Mucosa of rectum (tissue), 2 donors: ENCODE measurements around the gene NPHP1.
"Not testable (repeated sequence)": the region's sequence is repeated elsewhere in the genome, so short reads cannot be mapped to it uniquely, and the experiment has no call there.

Experiments used
- H3K27ac ChIP-seq, 2 donors: one replicate each; pipeline ENCODE4 v1.7.0; 2013; ENCODE audit warnings: inconsistent platforms in 2 of 2, low read depth in 2 of 2, low read length in 2 of 2
- H3K27me3 ChIP-seq, 2 donors: one replicate each; pipeline ENCODE4 v1.7.0; 2013; ENCODE audit warnings: low read length in 2 of 2; ENCODE audit not compliant: control insufficient read depth in 2 of 2, insufficient read depth in 2 of 2
- H3K36me3 ChIP-seq, 2 donors: one replicate each; pipeline ENCODE4 v1.7.0; 2013; ENCODE audit warnings: low read length in 2 of 2; ENCODE audit not compliant: control insufficient read depth in 2 of 2, insufficient read depth in 2 of 2
- H3K4me1 ChIP-seq, 2 donors: one replicate each; pipeline ENCODE4 v1.7.0; 2013; ENCODE audit warnings: low read length in 2 of 2, mild to moderate bottlenecking in 1 of 2; ENCODE audit not compliant: control insufficient read depth in 2 of 2, insufficient read depth in 2 of 2
- H3K4me3 ChIP-seq, 2 donors: one replicate each; pipeline ENCODE4 v1.7.0; 2013; ENCODE audit warnings: low read length in 2 of 2
- H3K9ac ChIP-seq, 2 donors: one replicate each; pipeline ENCODE4 v1.7.0; 2013; ENCODE audit warnings: low read length in 2 of 2, low read depth in 1 of 2, mild to moderate bottlenecking in 1 of 2
- H3K9me3 ChIP-seq, 2 donors: one replicate each; pipeline ENCODE4 v1.7.0; 2013; ENCODE audit warnings: low read length in 2 of 2; ENCODE audit not compliant: control insufficient read depth in 2 of 2
- donor health status: healthy.
- donor health status: Normal muscosa, but diverticular disease.

NPHP1 gene

GRCh38 chr2:110204408-110205385, at the start of gene NPHP1:
Gene NPHP1, minus strand, starts transcription at chr2:110205013. Its CDS starts 45 bp downstream, at chr2:110204968.
- Histone ChIP-seq H3K4me1 (peaks cover 8 to 10% of the 10 kb centered on the region in 2 donors), H3K27me3 (no peaks in the 10 kb centered on the region), H3K4me3 (peak within 1 kb of the TSS; percentile 77 to 87), H3K36me3 (peaks cover 0 to under 1% of the 10 kb centered on the region in 2 donors), H3K27ac (no peak within 1 kb of the TSS), H3K9ac (peak within 1 kb of the TSS; percentile 45 to 61), H3K9me3 (no peaks in the 10 kb centered on the region)

GRCh38 chr2:110248081-110248795, 43.4 kb upstream of the NPHP1 start:
- not testable (repeated sequence) for H3K27ac ChIP-seq, H3K36me3 ChIP-seq, H3K27me3 ChIP-seq, H3K4me3 ChIP-seq, H3K9ac ChIP-seq, H3K9me3 ChIP-seq, H3K4me1 ChIP-seq

- H3K9ac ChIP-seq, H3K27me3 ChIP-seq, H3K9me3 ChIP-seq, H3K4me3 ChIP-seq, H3K27ac ChIP-seq, H3K4me1 ChIP-seq, H3K36me3 ChIP-seq: not testable (repeated sequence)
Measured at GRCh38 chr2:110245488-110246435, 40.9 kb upstream of the NPHP1 start.

- H3K4me1 ChIP-seq, H3K9ac ChIP-seq, H3K4me3 ChIP-seq, H3K9me3 ChIP-seq, H3K27ac ChIP-seq, H3K27me3 ChIP-seq, H3K36me3 ChIP-seq: not testable (repeated sequence)
Measured at GRCh38 chr2:110243283-110243682, 38.5 kb upstream of the NPHP1 start.

- not testable (repeated sequence) for H3K27me3 ChIP-seq, H3K27ac ChIP-seq, H3K4me1 ChIP-seq, H3K4me3 ChIP-seq, H3K9ac ChIP-seq, H3K36me3 ChIP-seq, H3K9me3 ChIP-seq
Measured at GRCh38 chr2:110234514-110234913, 29.7 kb upstream of the NPHP1 start.

- not testable (repeated sequence) for H3K27ac ChIP-seq, H3K9ac ChIP-seq, H3K36me3 ChIP-seq, H3K9me3 ChIP-seq, H3K4me1 ChIP-seq, H3K4me3 ChIP-seq, H3K27me3 ChIP-seq
Measured at GRCh38 chr2:110229886-110230285, 25.1 kb upstream of the NPHP1 start.

GRCh38 chr2:110222626-110223025, 17.8 kb upstream of the NPHP1 start:
- not testable (repeated sequence) for H3K27me3 ChIP-seq, H3K27ac ChIP-seq, H3K36me3 ChIP-seq, H3K9ac ChIP-seq, H3K4me1 ChIP-seq, H3K4me3 ChIP-seq, H3K9me3 ChIP-seq

- H3K4me1 ChIP-seq, result no peaks in the 10 kb centered on the region
- H3K27me3 ChIP-seq, result peaks cover 2 to 12% of the 10 kb centered on the region in 2 donors
- H3K9me3 ChIP-seq, result no peaks in the 10 kb centered on the region
- no peak overlapping the region for H3K9ac ChIP-seq
- H3K27ac ChIP-seq, result no peak overlapping the region
- no peak overlapping the region for H3K4me3 ChIP-seq
- no peaks in the 10 kb centered on the region for H3K36me3 ChIP-seq
Measured at GRCh38 chr2:110221938-110222337, 17.1 kb upstream of the NPHP1 start.

GRCh38 chr2:110220190-110220564, 15.4 kb upstream of the NPHP1 start:
- Histone ChIP-seq H3K9ac (no peak overlapping the region), H3K27me3 (peaks cover 6 to 16% of the 10 kb centered on the region in 2 donors), H3K4me1 (no peaks in the 10 kb centered on the region), H3K9me3 (no peaks in the 10 kb centered on the region), H3K27ac (no peak overlapping the region), H3K36me3 (no peaks in the 10 kb centered on the region), H3K4me3 (no peak overlapping the region)
